ENCODE data around the gene C10orf67.

C10orf67 gene

DNA sequence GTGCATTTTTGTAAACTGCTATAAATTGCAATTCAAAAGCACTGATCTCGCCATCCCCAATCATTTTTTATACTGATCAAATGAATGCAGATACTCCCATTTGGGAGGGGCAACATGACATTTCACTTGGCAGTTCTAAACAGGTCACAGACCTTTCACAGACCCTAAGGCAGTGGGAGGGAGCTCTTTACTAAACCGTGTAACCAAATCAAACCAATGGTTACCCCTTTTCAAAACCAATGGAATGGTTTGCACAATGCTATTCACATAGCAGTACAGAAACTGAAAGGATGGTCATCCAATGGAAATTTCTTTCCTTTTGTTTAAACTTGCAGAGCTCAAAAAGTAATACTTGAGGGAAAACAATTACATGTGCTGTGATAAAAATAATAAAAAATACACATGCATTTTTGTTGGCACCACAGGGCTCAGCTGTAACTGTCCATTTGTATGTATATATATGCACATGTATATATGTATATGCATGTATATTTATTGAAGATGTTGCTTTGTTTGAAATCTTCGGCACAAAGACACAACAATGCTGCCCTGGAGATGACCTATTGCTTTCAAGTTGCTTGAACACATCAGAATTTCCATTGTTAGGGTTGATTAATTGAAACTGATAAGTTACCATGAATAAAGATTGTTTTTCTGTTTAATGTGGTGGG, 138.5 kb downstream of the C10orf67 start:
- Histone ChIP-seq H3K4me1 (ENCODE audit: control insufficient read depth in 1 of 2, insufficient read depth in 1 of 2, low read depth in 1 of 2, low read length in 1 of 2) (no peaks in the 10 kb centered on the region), H3K36me3 (no peaks in the 10 kb centered on the region), H3K27me3 (peaks cover 71% of the 10 kb centered on the region), H3K9me3 (no peaks in the 10 kb centered on the region), H3K27ac (no peak overlapping the region), H3K4me3 (ENCODE audit: low read depth in 1 of 2, low read length in 1 of 2) (no peak overlapping the region)
- TF ChIP-seq, protein P1, sequence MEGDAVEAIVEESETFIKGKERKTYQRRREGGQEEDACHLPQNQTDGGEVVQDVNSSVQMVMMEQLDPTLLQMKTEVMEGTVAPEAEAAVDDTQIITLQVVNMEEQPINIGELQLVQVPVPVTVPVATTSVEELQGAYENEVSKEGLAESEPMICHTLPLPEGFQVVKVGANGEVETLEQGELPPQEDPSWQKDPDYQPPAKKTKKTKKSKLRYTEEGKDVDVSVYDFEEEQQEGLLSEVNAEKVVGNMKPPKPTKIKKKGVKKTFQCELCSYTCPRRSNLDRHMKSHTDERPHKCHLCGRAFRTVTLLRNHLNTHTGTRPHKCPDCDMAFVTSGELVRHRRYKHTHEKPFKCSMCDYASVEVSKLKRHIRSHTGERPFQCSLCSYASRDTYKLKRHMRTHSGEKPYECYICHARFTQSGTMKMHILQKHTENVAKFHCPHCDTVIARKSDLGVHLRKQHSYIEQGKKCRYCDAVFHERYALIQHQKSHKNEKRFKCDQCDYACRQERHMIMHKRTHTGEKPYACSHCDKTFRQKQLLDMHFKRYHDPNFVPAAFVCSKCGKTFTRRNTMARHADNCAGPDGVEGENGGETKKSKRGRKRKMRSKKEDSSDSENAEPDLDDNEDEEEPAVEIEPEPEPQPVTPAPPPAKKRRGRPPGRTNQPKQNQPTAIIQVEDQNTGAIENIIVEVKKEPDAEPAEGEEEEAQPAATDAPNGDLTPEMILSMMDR (IDR thresholded peaks at IDR 0.05): no peak

DNA sequence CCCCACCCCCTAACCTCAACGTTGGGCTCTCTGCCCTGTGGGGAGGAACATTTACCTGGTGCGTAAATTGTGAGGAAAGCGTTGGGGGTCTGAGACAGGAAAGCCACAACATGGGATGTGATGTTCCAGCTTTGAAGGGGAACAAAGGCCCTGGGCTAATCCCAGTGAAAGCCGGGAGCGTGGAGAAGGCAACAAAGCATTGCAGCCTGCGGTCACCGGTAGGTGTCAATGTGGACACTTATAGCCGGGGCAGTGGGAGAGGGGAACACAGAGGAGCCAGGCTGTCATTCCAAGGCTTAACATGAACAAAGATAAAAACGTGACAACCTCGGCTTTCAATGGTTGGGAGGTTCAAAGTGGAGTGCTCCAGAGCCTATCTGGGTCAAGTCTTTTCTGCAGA, 139.8 kb downstream of the C10orf67 start:
- Histone ChIP-seq H3K9me3 (no peaks in the 10 kb centered on the region), H3K27ac (no peak overlapping the region), H3K4me1 (ENCODE audit: control insufficient read depth in 1 of 2, insufficient read depth in 1 of 2, low read depth in 1 of 2, low read length in 1 of 2) (no peaks in the 10 kb centered on the region), H3K4me3 (ENCODE audit: low read depth in 1 of 2, low read length in 1 of 2) (no peak overlapping the region), H3K36me3 (no peaks in the 10 kb centered on the region), H3K27me3 (peaks cover 81% of the 10 kb centered on the region)
- TF ChIP-seq, protein P1 (IDR thresholded peaks at IDR 0.05): no peak

GRCh38 chr10:23203369-23204325, 140.9 kb downstream of the C10orf67 start:
- Histone ChIP-seq H3K36me3 (no peaks in the 10 kb centered on the region), H3K4me1 (ENCODE audit: control insufficient read depth in 1 of 2, insufficient read depth in 1 of 2, low read depth in 1 of 2, low read length in 1 of 2) (no peaks in the 10 kb centered on the region), H3K27me3 (peaks cover 92% of the 10 kb centered on the region), H3K4me3 (ENCODE audit: low read depth in 1 of 2, low read length in 1 of 2) (no peak overlapping the region), H3K27ac (no peak overlapping the region), H3K9me3 (no peaks in the 10 kb centered on the region)
- TF ChIP-seq, protein P1 (IDR thresholded peaks at IDR 0.05): no peak

DNA sequence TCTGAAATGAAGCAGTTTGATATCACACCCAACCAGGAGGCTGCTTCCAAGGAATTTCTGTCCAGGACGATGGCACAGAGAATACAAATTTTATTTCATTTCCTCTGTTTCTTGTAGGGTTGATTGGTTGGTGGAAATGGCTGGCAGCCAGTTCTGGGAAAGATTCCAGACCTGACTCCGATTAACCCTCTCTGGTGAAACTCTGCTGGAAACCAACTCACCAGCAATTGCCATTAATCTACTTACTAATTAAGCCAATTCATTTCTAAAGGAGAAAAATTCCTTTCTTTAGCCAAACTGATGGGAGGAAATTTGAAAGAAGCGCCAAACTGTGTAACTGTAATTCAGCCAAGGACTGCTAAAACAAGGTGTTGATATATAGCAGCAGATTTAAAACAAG, 141.8 kb downstream of the C10orf67 start:
- Histone ChIP-seq H3K36me3 (no peaks in the 10 kb centered on the region), H3K4me3 (ENCODE audit: low read depth in 1 of 2, low read length in 1 of 2) (no peak overlapping the region), H3K9me3 (no peaks in the 10 kb centered on the region), H3K27me3 (peaks cover 98% of the 10 kb centered on the region), H3K4me1 (ENCODE audit: control insufficient read depth in 1 of 2, insufficient read depth in 1 of 2, low read depth in 1 of 2, low read length in 1 of 2) (no peaks in the 10 kb centered on the region), H3K27ac (no peak overlapping the region)
- TF ChIP-seq, protein P1 (IDR thresholded peaks at IDR 0.05): no peak

GRCh38 chr10:23201837-23202236, 142.8 kb downstream of the C10orf67 start:
- Histone ChIP-seq H3K36me3 (no peaks in the 10 kb centered on the region), H3K27ac (no peak overlapping the region), H3K27me3 (peaks cover 100% of the 10 kb centered on the region), H3K4me1 (ENCODE audit: control insufficient read depth in 1 of 2, insufficient read depth in 1 of 2, low read depth in 1 of 2, low read length in 1 of 2) (no peaks in the 10 kb centered on the region), H3K9me3 (no peaks in the 10 kb centered on the region), H3K4me3 (ENCODE audit: low read depth in 1 of 2, low read length in 1 of 2) (no peak overlapping the region)
- TF ChIP-seq, protein P1 (IDR thresholded peaks at IDR 0.05): no peak

Data from neutrophil (primary cell).